Activated B cell treated with CpG ODN at 0.5 μM for 24 hours (primary cell): ENCODE measurements around the gene NDUFS3. TPM values are rescaled to one million over a fixed set of nuclear protein-coding genes. Genes with fewer than 3 reads are reported as not detected.

Experiments
- ATAC-seq: fragments of 200-7000 bp; cut with Tn5 transposase; one replicate; pipeline ENCODE4 v1.10.0; 2021; ENCODE audit warnings: low read depth, mild to moderate bottlenecking, moderate library complexity
- CTCF ChIA-PET: fragments of 350-600 bp; sonication (Branson Sonifier 250); formaldehyde crosslinking; loops from one replicate; lab custom pipeline; 2021; ENCODE audit warnings: antibody characterized with exemption; lab: Charles Lee
- POLR2A ChIA-PET: fragments of 350-600 bp; sonication (Branson Sonifier 250); formaldehyde crosslinking; loops from one replicate; lab custom pipeline; 2021; ENCODE audit warnings: antibody characterized with exemption; lab: Charles Lee
- DNase-seq: peaks from one replicate; pipeline ENCODE4 v3.0.0; 2022
- H3K27ac Mint-ChIP-seq: one replicate; pipeline ENCODE4 v1.8.0; 2020; ENCODE audit warnings: mixed read lengths
- H3K27me3 Mint-ChIP-seq: one replicate; pipeline ENCODE4 v1.8.0; 2021; ENCODE audit warnings: mixed read lengths
- H3K36me3 Mint-ChIP-seq: one replicate; pipeline ENCODE4 v1.8.0; 2021; ENCODE audit warnings: low read depth, mixed read lengths
- H3K4me1 Mint-ChIP-seq: one replicate; pipeline ENCODE4 v1.8.0; 2021; ENCODE audit warnings: mixed read lengths
- H3K4me3 Mint-ChIP-seq: one replicate; pipeline ENCODE4 v1.8.0; 2020; ENCODE audit warnings: mild to moderate bottlenecking, mixed read lengths
- H3K9me3 Mint-ChIP-seq: one replicate; pipeline ENCODE4 v1.8.0; 2020; ENCODE audit warnings: mixed read lengths
- intact Hi-C: fragments of 100-400 bp; cut with micrococcal nuclease; formaldehyde crosslinking; loops from one replicate; pipeline ENCODE4 v1.15.1; 2024
- total RNA-seq: library from RNA; stranded (reverse); gene quantifications from 2 replicates; pipeline ENCODE4 v1.2.3, GENCODE V29; 2022
- TF ChIP-seq, protein P1 (sequence below): fragments of 200-600 bp; IDR thresholded peaks from one replicate; pipeline ENCODE4 v1.8.0; 2022; ENCODE audit warnings: antibody characterized with exemption, mild to moderate bottlenecking

NDUFS3 gene
- total RNA-seq, 1 donor from 2014 or later, result 95.9 TPM

DNA sequence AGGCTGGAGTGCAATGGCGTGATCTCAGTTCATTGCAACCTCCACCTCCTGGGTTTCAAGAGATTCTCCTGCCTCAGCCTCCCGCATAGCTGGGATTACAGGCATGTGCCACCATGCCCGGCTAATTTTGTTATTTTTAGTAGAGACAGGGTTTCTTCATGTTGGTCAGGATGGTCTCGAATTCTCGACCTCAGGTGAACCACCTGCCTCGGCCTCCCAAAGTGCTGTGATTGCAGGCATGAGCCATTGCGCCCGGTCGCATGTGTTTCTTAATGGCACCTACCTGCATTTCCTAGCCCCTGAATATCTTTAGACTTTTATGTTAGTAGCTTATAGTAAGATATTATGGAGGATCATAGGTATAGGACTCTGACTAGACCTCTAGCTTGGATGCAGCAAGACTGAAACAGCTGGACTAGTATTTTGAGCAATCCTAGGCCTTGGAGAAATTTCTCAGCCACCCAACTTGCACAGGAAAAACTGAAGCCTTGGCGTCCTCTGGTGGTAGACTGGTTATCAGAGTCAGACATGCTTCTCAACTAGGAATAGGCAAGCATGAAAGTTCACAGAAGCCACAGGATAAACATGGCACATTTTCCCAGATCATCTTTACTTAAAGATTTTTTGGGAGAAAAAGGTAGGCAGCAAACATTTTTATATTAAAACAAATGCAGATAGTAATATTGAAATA lies 38.0 kb downstream of the NDUFS3 start:
- no peak for ATAC-seq
- CTCF ChIA-PET, result no interaction called here
- Mint-ChIP-seq H3K36me3 (peaks cover 36% of the 10 kb centered on the region), H3K4me1 (peaks cover 2% of the 10 kb centered on the region), H3K4me3 (no peak overlapping the region), H3K9me3 (no peaks in the 10 kb centered on the region), H3K27me3 (no peaks in the 10 kb centered on the region), H3K27ac (no peak overlapping the region)
- no peak for DNase-seq
- POLR2A ChIA-PET, result no interaction called here
- intact Hi-C loops, result no loop called here
- TF ChIP-seq, protein P1, sequence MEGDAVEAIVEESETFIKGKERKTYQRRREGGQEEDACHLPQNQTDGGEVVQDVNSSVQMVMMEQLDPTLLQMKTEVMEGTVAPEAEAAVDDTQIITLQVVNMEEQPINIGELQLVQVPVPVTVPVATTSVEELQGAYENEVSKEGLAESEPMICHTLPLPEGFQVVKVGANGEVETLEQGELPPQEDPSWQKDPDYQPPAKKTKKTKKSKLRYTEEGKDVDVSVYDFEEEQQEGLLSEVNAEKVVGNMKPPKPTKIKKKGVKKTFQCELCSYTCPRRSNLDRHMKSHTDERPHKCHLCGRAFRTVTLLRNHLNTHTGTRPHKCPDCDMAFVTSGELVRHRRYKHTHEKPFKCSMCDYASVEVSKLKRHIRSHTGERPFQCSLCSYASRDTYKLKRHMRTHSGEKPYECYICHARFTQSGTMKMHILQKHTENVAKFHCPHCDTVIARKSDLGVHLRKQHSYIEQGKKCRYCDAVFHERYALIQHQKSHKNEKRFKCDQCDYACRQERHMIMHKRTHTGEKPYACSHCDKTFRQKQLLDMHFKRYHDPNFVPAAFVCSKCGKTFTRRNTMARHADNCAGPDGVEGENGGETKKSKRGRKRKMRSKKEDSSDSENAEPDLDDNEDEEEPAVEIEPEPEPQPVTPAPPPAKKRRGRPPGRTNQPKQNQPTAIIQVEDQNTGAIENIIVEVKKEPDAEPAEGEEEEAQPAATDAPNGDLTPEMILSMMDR, result no peak

DNA sequence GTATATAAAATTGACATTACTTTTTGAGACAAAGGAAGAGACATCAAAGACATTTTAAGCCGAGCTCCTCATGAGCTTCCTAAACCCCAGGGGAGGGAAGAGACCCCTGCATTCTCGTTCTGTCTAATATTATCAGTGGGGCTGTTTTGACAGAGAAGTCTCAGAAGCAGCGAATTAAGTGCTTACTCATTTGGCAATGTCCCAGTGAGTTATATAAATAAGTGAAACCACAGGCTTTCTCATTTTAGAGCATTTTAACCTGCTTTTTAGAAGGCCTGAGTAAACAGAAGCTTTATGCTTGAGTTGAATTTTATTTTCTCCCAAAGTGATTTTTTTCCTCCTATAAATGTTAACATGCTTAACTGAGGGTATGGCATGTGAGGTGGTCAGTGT lies 38.5 kb downstream of the NDUFS3 start:
- Mint-ChIP-seq H3K9me3 (no peaks in the 10 kb centered on the region), H3K4me1 (no peaks in the 10 kb centered on the region), H3K36me3 (peaks cover 41% of the 10 kb centered on the region), H3K27ac (no peak overlapping the region), H3K27me3 (no peaks in the 10 kb centered on the region), H3K4me3 (no peak overlapping the region)
- DNase-seq, result no peak
- POLR2A ChIA-PET, result no interaction called here
- TF ChIP-seq, protein P1, result no peak
- ATAC-seq, result no peak
- CTCF ChIA-PET, result no interaction called here
- intact Hi-C loops, result no loop called here

DNA sequence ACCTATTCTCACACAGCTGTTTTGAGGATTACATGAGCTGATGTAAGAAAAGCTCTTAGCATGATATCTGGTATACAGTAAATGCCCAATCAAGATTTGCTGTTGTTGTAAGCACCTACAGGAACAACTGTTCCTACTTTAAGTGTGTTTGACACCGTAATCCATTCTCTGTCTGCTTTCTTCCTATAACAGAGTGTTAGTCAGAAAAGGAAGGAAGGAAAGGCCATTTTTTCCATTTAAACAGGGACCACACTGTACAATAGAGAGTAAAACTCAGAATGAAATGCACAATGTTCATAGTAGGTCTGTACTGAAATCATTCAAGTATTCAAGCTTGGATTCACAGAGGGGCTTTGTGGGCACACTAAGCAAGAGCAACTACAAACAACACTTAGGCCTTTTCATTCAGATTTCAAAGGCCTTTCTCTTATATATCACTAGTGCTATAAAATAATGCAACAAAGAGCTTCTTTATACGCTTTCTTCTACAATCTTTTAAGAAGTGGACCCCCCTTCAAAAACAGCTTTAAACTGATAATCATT lies 42.0 kb downstream of the NDUFS3 start:
- Mint-ChIP-seq H3K27me3 (no peaks in the 10 kb centered on the region), H3K4me3 (no peak overlapping the region), H3K4me1 (no peaks in the 10 kb centered on the region), H3K27ac (no peak overlapping the region), H3K9me3 (no peaks in the 10 kb centered on the region), H3K36me3 (peaks cover 67% of the 10 kb centered on the region)
- TF ChIP-seq, protein P1, result no peak
- intact Hi-C loops, result no loop called here
- no peak for DNase-seq
- ChIA-PET CTCF (no interaction called here), POLR2A (interaction anchor here (0.6 to 0.7 kb wide), 3 partner anchors 9 to 19 kb away, joined by 3 read pairs; no protein-coding TSS in a partner anchor)
- no peak for ATAC-seq

DNA sequence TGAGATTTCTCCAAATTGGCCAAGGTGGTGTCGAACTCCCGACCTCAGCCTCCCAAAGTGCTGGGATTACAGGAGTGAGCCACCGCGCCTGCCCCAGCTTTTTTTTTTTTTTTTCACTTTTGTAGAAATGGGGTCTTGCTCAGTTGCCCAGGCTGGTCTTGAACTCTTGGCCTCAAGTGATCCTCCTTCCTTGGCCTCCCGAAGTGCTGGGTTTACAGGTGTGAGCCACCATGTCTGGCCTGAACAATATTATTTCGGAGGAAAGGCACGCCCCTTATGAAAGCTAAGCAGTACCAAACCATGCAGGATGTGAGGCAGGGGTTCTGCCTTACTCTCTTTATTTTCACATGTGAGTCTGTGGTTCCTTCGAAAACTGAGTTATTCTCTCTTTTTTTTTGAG lies 47.4 kb downstream of the NDUFS3 start:
- DNase-seq, result no peak
- no peaks in the 10 kb centered on the region for H3K4me1 Mint-ChIP-seq
- no peak for ATAC-seq
- H3K9me3 Mint-ChIP-seq, result no peaks in the 10 kb centered on the region
- no peak overlapping the region for H3K4me3 Mint-ChIP-seq
- ChIA-PET POLR2A (no interaction called here), CTCF (no interaction called here)
- peaks cover 82% of the 10 kb centered on the region for H3K36me3 Mint-ChIP-seq
- H3K27me3 Mint-ChIP-seq, result no peaks in the 10 kb centered on the region
- intact Hi-C loops, result no loop called here
- no peak overlapping the region for H3K27ac Mint-ChIP-seq
- TF ChIP-seq, protein P1, result no peak

DNA sequence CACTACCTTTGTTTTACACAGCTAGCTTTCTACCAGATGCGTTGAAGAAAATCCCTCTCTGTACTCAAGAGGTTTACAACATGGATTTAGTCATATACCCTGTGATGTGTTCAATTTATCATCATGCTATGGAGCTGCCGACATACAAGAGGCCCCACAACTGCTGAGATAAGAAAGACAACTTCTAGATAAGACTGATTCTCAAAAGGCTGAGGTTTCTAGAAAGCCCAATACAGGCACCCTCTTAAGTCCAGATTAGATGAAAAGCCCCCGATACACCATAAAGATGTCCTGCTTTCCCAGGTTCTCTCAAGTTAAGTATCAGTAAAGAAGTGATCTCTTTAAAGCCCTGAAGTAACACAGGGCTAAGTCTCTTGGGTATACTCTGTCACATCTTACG lies 49.2 kb downstream of the NDUFS3 start:
- H3K4me1 Mint-ChIP-seq, result no peaks in the 10 kb centered on the region
- H3K9me3 Mint-ChIP-seq, result no peaks in the 10 kb centered on the region
- POLR2A ChIA-PET, result interaction anchor here (1.0 kb wide), 1 partner anchor 87 kb away, joined by 3 read pairs; the partner anchor contains the start of gene AGBL2
- DNase-seq, result no peak
- H3K27me3 Mint-ChIP-seq, result no peaks in the 10 kb centered on the region
- no peak for ATAC-seq
- CTCF ChIA-PET, result no interaction called here
- TF ChIP-seq, protein P1, result no peak
- intact Hi-C loops, result no loop called here
- H3K4me3 Mint-ChIP-seq, result no peak overlapping the region
- H3K27ac Mint-ChIP-seq, result no peak overlapping the region
- H3K36me3 Mint-ChIP-seq, result peaks cover 81% of the 10 kb centered on the region
